Transverse colon (tissue), 4 donors: ENCODE measurements around the gene DAAM1. TPM values are rescaled to one million over a fixed set of nuclear protein-coding genes. Genes with fewer than 3 reads are reported as not detected.

Source experiments
- DNase-seq: peaks from one replicate; pipeline ENCODE4 v3.0.0-alpha.2; 2019
- H3K27ac ChIP-seq, 4 donors: fragments of 200-600 bp; sonication (generic); 2 replicates each; pipeline ENCODE4 v1.5.1; 2016 to 2018; ENCODE audit warnings: inconsistent platforms in 4 of 4
- H3K27me3 ChIP-seq: fragments of 200-600 bp; sonication (generic); 2 replicates; pipeline ENCODE4 v1.5.1; 2017; ENCODE audit warnings: inconsistent platforms
- H3K36me3 ChIP-seq, 4 donors: fragments of 200-600 bp; sonication (generic); 2 replicates each; pipeline ENCODE4 v1.5.1; 2017 to 2019; ENCODE audit warnings: inconsistent platforms in 4 of 4
- H3K4me1 ChIP-seq, 4 donors: fragments of 200-600 bp; sonication (generic); 2 replicates each; pipeline ENCODE4 v1.5.1; 2017 to 2020; ENCODE audit warnings: inconsistent platforms in 4 of 4
- H3K4me3 ChIP-seq, 4 donors: fragments of 200-600 bp; sonication (generic); 1 replicate in 1 of 4; 2 replicates in 3 of 4; pipeline versions ENCODE4 v1.5.1 to v1.6.1; 2017 to 2019; ENCODE audit warnings: inconsistent platforms in 4 of 4
- H3K9me3 ChIP-seq, 2 donors: fragments of 200-600 bp; sonication (generic); 2 replicates each; pipeline ENCODE4 v1.5.1; 2017 to 2019; ENCODE audit warnings: inconsistent platforms in 2 of 2
- CTCF ChIP-seq, 5 experiments: fragments of 200-600 bp in 3 of 5; fragments of 450-650 bp in 2 of 5; sonication (generic) in 3 of 5; IDR thresholded peaks; 1 replicate in 2 of 5; 2 replicates in 3 of 5; pipeline ENCODE4 v1.5.1; 2016 to 2017; ENCODE audit warnings: antibody characterized with exemption in 5 of 5, inconsistent platforms in 3 of 5, mild to moderate bottlenecking in 2 of 5, moderate library complexity in 1 of 5
- EP300 ChIP-seq: sonication (generic); formaldehyde crosslinking; IDR thresholded peaks from one replicate; pipeline ENCODE4 v1.6.1; 2017; ENCODE audit warnings: antibody characterized with exemption, low read depth
- POLR2A ChIP-seq: fragments of 450-650 bp; IDR thresholded peaks from one replicate; pipeline ENCODE4 v1.6.1; 2016; ENCODE audit warnings: antibody characterized with exemption, mild to moderate bottlenecking, moderate library complexity
- POLR2AphosphoS5 ChIP-seq, 3 donors: sonication (generic); formaldehyde crosslinking; IDR thresholded peaks; one replicate each; pipeline ENCODE4 v1.6.1; 2016; ENCODE audit warnings: antibody characterized with exemption in 3 of 3
- WGBS, 2 donors: methylation state at CpG; one replicate each; pipeline ENCODE4 v1.1.5; 2018; ENCODE audit warnings: low coverage in 1 of 2; 5-methylcytosine and 5-hydroxymethylcytosine counted together
- in situ Hi-C, 4 donors: fragments of 200-750 bp; cut with MboI; loops; one replicate each; pipeline versions ENCODE4 v1.15.0 to v1.15.1; 2017; ENCODE audit warnings: low sequenced_read_pairs in 3 of 4, low pct_ligation_motif_present in 1 of 4, low pct_unique_long_range_greater_than_20kb in 1 of 4
- intact Hi-C: fragments of 100-400 bp; cut with DNase I; formaldehyde crosslinking; loops from one replicate; pipeline ENCODE4 v1.15.1; 2023; ENCODE audit warnings: low total_unique reads
- total RNA-seq, 4 donors: library from RNA; depleted of rRNA; stranded (reverse); fragments of >200 nt; gene quantifications; one replicate each; pipeline ENCODE4 v1.1.0, GENCODE V29; 2016

The DAAM1 gene
- 10 to 100 TPM; 23.9 to 44.5 (median 42.8) TPM for total RNA-seq

- 0% methylated on average over 43 of the region's 44 CpGs; no CpG with 5 or more reads in 1 of the 2 donors for WGBS, 2 donors
- DNase-seq = peak; percentile 98
- Histone ChIP-seq H3K4me3 (peak within 1 kb of the TSS; percentile 67 to 91 (median 69)), H3K4me1 (peaks cover 0 to 34% (median 21%) of the 10 kb centered on the region in 4 donors), H3K36me3 (no peaks in the 10 kb centered on the region), H3K9me3 (no peaks in the 10 kb centered on the region), H3K27me3 (no peaks in the 10 kb centered on the region), H3K27ac (peak within 1 kb of the TSS; percentile 93 to 99 (median 96))
- in situ Hi-C loops = no loop called here
- intact Hi-C loops = no loop called here
- TF ChIP-seq POLR2A (peak; percentile 97), EP300 (no peak), CTCF (IDR thresholded peaks at IDR 0.05) (peak in 1 of 5 experiments; percentile 22), POLR2AphosphoS5 (IDR thresholded peaks at IDR 0.05) (peak; percentile 98 to 99 (median 99))
These were observed at the start of gene DAAM1 for GRCh38 chr14:59188461-59189090. DAAM1 (plus strand) TSS chr14:59188667; CDS start chr14:59263478, 74,811 bp downstream.

GRCh38 chr14:59139324-59139723 lies 49.1 kb upstream of the DAAM1 start:
- TF ChIP-seq POLR2AphosphoS5 (IDR thresholded peaks at IDR 0.05) (no peak), CTCF (IDR thresholded peaks at IDR 0.05) (no peak), EP300 (no peak)
- H3K27ac ChIP-seq = no peak overlapping the region
- no peaks in the 10 kb centered on the region for H3K27me3 ChIP-seq
- DNase-seq = no peak
- H3K4me3 ChIP-seq = no peak overlapping the region
- in situ Hi-C loops (loop anchor here in 1 of 4 donors (25.0 kb wide), 1 partner anchor 448 kb away; the partner anchor contains the start of gene CCDC175), intact Hi-C loops (no loop called here)
- no peaks in the 10 kb centered on the region for H3K4me1 ChIP-seq
- no peaks in the 10 kb centered on the region for H3K36me3 ChIP-seq
- no peaks in the 10 kb centered on the region for H3K9me3 ChIP-seq
- WGBS, 2 donors = 69 to 90% methylated on average over 2 to 5 of the region's 5 CpGs

GRCh38 chr14:59140106-59140843 lies 48.2 kb upstream of the DAAM1 start:
- no peaks in the 10 kb centered on the region for H3K27me3 ChIP-seq
- WGBS, 2 donors = 79 to 90% methylated on average over 2 to 7 of the region's 7 CpGs
- H3K27ac ChIP-seq = no peak overlapping the region
- TF ChIP-seq CTCF (IDR thresholded peaks at IDR 0.05) = no peak
- no peak for TF ChIP-seq EP300
- TF ChIP-seq POLR2A = no peak
- TF ChIP-seq POLR2AphosphoS5 (IDR thresholded peaks at IDR 0.05) = no peak
- in situ Hi-C loops (loop anchor here in 1 of 4 donors (25.0 kb wide), 1 partner anchor 447 kb away; the partner anchor contains the start of gene CCDC175), intact Hi-C loops (no loop called here)
- H3K9me3 ChIP-seq = no peaks in the 10 kb centered on the region
- H3K4me1 ChIP-seq = no peaks in the 10 kb centered on the region
- no peaks in the 10 kb centered on the region for H3K36me3 ChIP-seq
- DNase-seq = no peak
- no peak overlapping the region for H3K4me3 ChIP-seq

GRCh38 chr14:59146484-59146883 lies 42.0 kb upstream of the DAAM1 start:
- H3K4me1 ChIP-seq = no peaks in the 10 kb centered on the region
- intact Hi-C loops (no loop called here), in situ Hi-C loops (loop anchor here in 1 of 4 donors (25.0 kb wide), 1 partner anchor 441 kb away; the partner anchor contains the start of gene CCDC175)
- no peaks in the 10 kb centered on the region for H3K9me3 ChIP-seq
- H3K27ac ChIP-seq = no peak overlapping the region
- H3K36me3 ChIP-seq = no peaks in the 10 kb centered on the region
- DNase-seq = no peak
- WGBS, 2 donors = 52 to 79% methylated on average over 2 of the region's 2 CpGs
- no peak overlapping the region for H3K4me3 ChIP-seq
- no peaks in the 10 kb centered on the region for H3K27me3 ChIP-seq
- TF ChIP-seq POLR2AphosphoS5 (IDR thresholded peaks at IDR 0.05) (no peak), POLR2A (no peak), EP300 (no peak), CTCF (IDR thresholded peaks at IDR 0.05) (no peak)
